H1 (cell line): ENCODE measurements around the gene SNX7. TPM values are rescaled to one million over a fixed set of nuclear protein-coding genes. Genes with fewer than 3 reads are reported as not detected.

ENCODE experiments used
- CTCF ChIA-PET: fragments of 300-600 bp; sonication (Branson Sonifier 250); formaldehyde crosslinking; loops from one replicate; lab custom pipeline; 2021; ENCODE audit not compliant: partially characterized antibody; lab: Charles Lee
- POLR2A ChIA-PET: fragments of 300-600 bp; sonication (Branson Sonifier 250); formaldehyde crosslinking; loops from one replicate; lab custom pipeline; 2021; ENCODE audit warnings: inconsistent platforms; ENCODE audit not compliant: partially characterized antibody; lab: Charles Lee
- DNase-seq, 2 experiments: peaks; one replicate each; pipeline versions ENCODE4 v3.0.0 to v3.0.0-alpha.2; 2010 to 2022; ENCODE audit warnings: low spot score in 2 of 2, low read depth in 1 of 2, mixed read lengths in 1 of 2
- FAIRE-seq: peaks from 2 replicates; lab custom pipeline; 2011; peaks lifted over from hg19 to GRCh38; lab: Jason Lieb, UNC
- H2AFZ ChIP-seq: 2 replicates; pipeline ENCODE4 v1.8.1; 2012; ENCODE audit warnings: low read length, inconsistent platforms
- H2AK5ac ChIP-seq: 2 replicates; pipeline ENCODE4 v1.6.1; 2013; ENCODE audit warnings: low read depth, low read length
- H2BK120ac ChIP-seq: replicated peaks from 2 replicates; pipeline ENCODE3; 2013; ENCODE audit warnings: low read depth, low read length, inconsistent platforms
- H2BK12ac ChIP-seq: 2 replicates; pipeline ENCODE4 v1.6.1; 2013; ENCODE audit warnings: low read depth, low read length
- H2BK15ac ChIP-seq: 2 replicates; pipeline ENCODE4 v1.6.1; 2013; ENCODE audit warnings: low read length
- H2BK20ac ChIP-seq: 2 replicates; pipeline ENCODE4 v1.6.1; 2013; ENCODE audit warnings: low read length
- H2BK5ac ChIP-seq: 2 replicates; pipeline ENCODE4 v1.6.1; 2013; ENCODE audit warnings: low read depth, low read length
- H3K14ac ChIP-seq: 2 replicates; pipeline ENCODE4 v1.6.1; 2013; ENCODE audit warnings: inconsistent platforms; ENCODE audit not compliant: insufficient read length
- H3K18ac ChIP-seq: 2 replicates; pipeline ENCODE4 v1.6.1; 2013; ENCODE audit warnings: low read length; ENCODE audit errors: extremely low read depth
- H3K23ac ChIP-seq: 2 replicates; pipeline ENCODE4 v1.6.1; 2013; ENCODE audit warnings: inconsistent platforms; ENCODE audit not compliant: insufficient read length
- H3K23me2 ChIP-seq: 2 replicates; pipeline ENCODE4 v1.6.1; 2013; ENCODE audit warnings: low read depth, low read length
- H3K27ac ChIP-seq: 2 replicates; pipeline ENCODE4 v1.6.1; 2011; ENCODE audit warnings: low read depth, low read length, inconsistent platforms
- H3K27me3 ChIP-seq, 4 experiments: replicated peaks in 1 of 4; 1 replicate in 1 of 4; 2 replicates in 3 of 4; pipeline versions ENCODE4 v1.6.1 to v1.8.1; 2011 to 2013; ENCODE audit warnings: low read length in 3 of 4, mild to moderate bottlenecking in 3 of 4, inconsistent platforms in 2 of 4, mixed read lengths in 2 of 4, moderate library complexity in 1 of 4; ENCODE audit not compliant: control insufficient read depth in 3 of 4, insufficient read depth in 3 of 4; ENCODE audit errors: extremely low read depth in 1 of 4
- H3K36me3 ChIP-seq, 4 experiments: 2 replicates each; pipeline versions ENCODE4 v1.6.1 to v1.8.1; 2011 to 2013; ENCODE audit warnings: mild to moderate bottlenecking in 4 of 4, low read length in 3 of 4, moderate library complexity in 2 of 4, control low read depth in 1 of 4, inconsistent platforms in 1 of 4; ENCODE audit not compliant: insufficient read depth in 4 of 4, control insufficient read depth in 2 of 4
- H3K4ac ChIP-seq: replicated peaks from 2 replicates; pipeline ENCODE3; 2013; ENCODE audit warnings: low read length, low read depth, mixed read lengths, inconsistent platforms; ENCODE audit not compliant: insufficient read length
- H3K4me1 ChIP-seq, 4 experiments: replicated peaks in 1 of 4; 1 replicate in 1 of 4; 2 replicates in 3 of 4; pipeline versions ENCODE4 v1.6.1 to v1.8.1; 2011 to 2013; ENCODE audit warnings: low read length in 3 of 4, inconsistent platforms in 2 of 4, mixed read lengths in 1 of 4; ENCODE audit not compliant: insufficient read depth in 4 of 4, control insufficient read depth in 3 of 4
- H3K4me2 ChIP-seq, 2 experiments: 2 replicates each; pipeline versions ENCODE4 v1.6.1 to v1.8.1; 2011 to 2013; ENCODE audit warnings: low read depth in 2 of 2, low read length in 2 of 2, control low read depth in 1 of 2, inconsistent platforms in 1 of 2, mild to moderate bottlenecking in 1 of 2; ENCODE audit not compliant: insufficient read depth in 1 of 2
- H3K4me3 ChIP-seq, 4 experiments: fragments of 200-600, 300-600 bp in 1 of 4; sonication (generic), shearing (Covaris generic), sonication (Bioruptor Twin) in 1 of 4; 2 replicates each; pipeline versions ENCODE4 v1.5.1 to v1.8.1; 2011 to 2016; ENCODE audit warnings: low read length in 4 of 4, low read depth in 3 of 4, control low read depth in 2 of 4, inconsistent platforms in 2 of 4, mild to moderate bottlenecking in 2 of 4, mixed read lengths in 1 of 4, moderate library complexity in 1 of 4; ENCODE audit not compliant: insufficient read depth in 2 of 4; ENCODE audit errors: extremely low read depth in 1 of 4
- H3K56ac ChIP-seq: replicated peaks from 2 replicates; pipeline ENCODE3; 2013; ENCODE audit warnings: low read depth, mild to moderate bottlenecking, mixed read lengths, low read length, inconsistent platforms; ENCODE audit not compliant: insufficient read length
- H3K79me1 ChIP-seq: 2 replicates; pipeline ENCODE4 v1.6.1; 2013; ENCODE audit warnings: low read depth, low read length, control low read depth
- H3K79me2 ChIP-seq, 2 experiments: 2 replicates each; pipeline versions ENCODE4 v1.6.1 to v1.8.1; 2012 to 2013; ENCODE audit warnings: low read length in 2 of 2, mild to moderate bottlenecking in 2 of 2, inconsistent platforms in 1 of 2; ENCODE audit not compliant: insufficient read depth in 2 of 2, control insufficient read depth in 1 of 2
- H3K9ac ChIP-seq, 4 experiments: replicated peaks in 1 of 4; 1 replicate in 1 of 4; 2 replicates in 3 of 4; pipeline versions ENCODE4 v1.6.1 to v1.8.1; 2011 to 2013; ENCODE audit warnings: low read depth in 3 of 4, low read length in 3 of 4, control low read depth in 2 of 4, mild to moderate bottlenecking in 2 of 4, moderate library complexity in 2 of 4, inconsistent platforms in 1 of 4; ENCODE audit errors: extremely low read depth in 1 of 4
- H3K9me3 ChIP-seq, 2 experiments: 2 replicates each; pipeline versions ENCODE4 v1.6.1 to v1.8.1; 2012 to 2013; ENCODE audit warnings: mild to moderate bottlenecking in 2 of 2, moderate library complexity in 2 of 2, control low read depth in 1 of 2, inconsistent platforms in 1 of 2, low read depth in 1 of 2, low read length in 1 of 2, mixed read lengths in 1 of 2; ENCODE audit not compliant: insufficient read depth in 2 of 2
- H4K20me1 ChIP-seq, 2 experiments: replicated peaks in 1 of 2; 2 replicates each; pipeline versions ENCODE3 to v1.8.1; 2011 to 2013; ENCODE audit warnings: inconsistent platforms in 2 of 2, low read length in 2 of 2, mild to moderate bottlenecking in 1 of 2; ENCODE audit not compliant: insufficient read depth in 2 of 2, control insufficient read depth in 1 of 2
- H4K5ac ChIP-seq: 2 replicates; pipeline ENCODE4 v1.6.1; 2013; ENCODE audit warnings: low read length, low read depth, mixed read lengths, inconsistent platforms; ENCODE audit not compliant: insufficient read length
- H4K8ac ChIP-seq: 2 replicates; pipeline ENCODE4 v1.8.0; 2013; ENCODE audit warnings: mild to moderate bottlenecking, moderate library complexity, low read length, inconsistent platforms; ENCODE audit not compliant: insufficient read depth; ENCODE audit errors: extremely low read depth
- H4K91ac ChIP-seq: replicated peaks from 2 replicates; pipeline ENCODE3; 2013; ENCODE audit warnings: low read length, mixed read lengths, inconsistent platforms; ENCODE audit not compliant: insufficient read length
- ATF2 ChIP-seq: IDR thresholded peaks from 2 replicates; pipeline ENCODE4 v1.6.1; 2012; ENCODE audit warnings: low read length, inconsistent platforms
- FOSL1 ChIP-seq: IDR thresholded peaks from 2 replicates; pipeline ENCODE4 v1.6.1; 2011; ENCODE audit warnings: mild to moderate bottlenecking, low read depth, low read length, moderate library complexity; ENCODE audit not compliant: insufficient read depth
- HDAC6 ChIP-seq: IDR thresholded peaks from one replicate; pipeline ENCODE4 v1.7.1; 2012; ENCODE audit warnings: low read depth, mild to moderate bottlenecking, inconsistent platforms, low read length, moderate library complexity
- POLR2A ChIP-seq, 2 experiments: IDR thresholded peaks; 1 replicate in 1 of 2; 2 replicates in 1 of 2; pipeline ENCODE4 v1.6.1; 2011; ENCODE audit warnings: low read depth in 2 of 2, low read length in 2 of 2, mild to moderate bottlenecking in 2 of 2; ENCODE audit errors: control extremely low read depth in 1 of 2
- POU5F1 ChIP-seq: IDR thresholded peaks from 2 replicates; pipeline ENCODE4 v1.6.1; 2011; ENCODE audit warnings: low read depth, mild to moderate bottlenecking, low read length, moderate library complexity
- RAD21 ChIP-seq, 2 experiments: IDR thresholded peaks in 1 of 2; conservative IDR thresholded peaks in 1 of 2; 2 replicates each; pipeline ENCODE4 v1.6.1; 2011; ENCODE audit warnings: low read depth in 2 of 2, low read length in 2 of 2, improper control_type of control experiment in 1 of 2, inconsistent platforms in 1 of 2, mild to moderate bottlenecking in 1 of 2, moderate library complexity in 1 of 2
- SIRT6 ChIP-seq: IDR thresholded peaks from one replicate; pipeline ENCODE4 v1.7.1; 2012; ENCODE audit warnings: low read length, inconsistent platforms
- SIX5 ChIP-seq: IDR thresholded peaks from 2 replicates; pipeline ENCODE4 v1.6.1; 2011; ENCODE audit warnings: mild to moderate bottlenecking, low read depth, low read length
- SRF ChIP-seq: IDR thresholded peaks from 2 replicates; pipeline ENCODE4 v1.6.1; 2011; ENCODE audit warnings: mild to moderate bottlenecking, low read depth, low read length, moderate library complexity
- YY1 ChIP-seq: IDR thresholded peaks from 2 replicates; pipeline ENCODE4 v1.6.1; 2011; ENCODE audit warnings: low read depth, mild to moderate bottlenecking, low read length
- ZNF274 ChIP-seq: IDR thresholded peaks from 2 replicates; pipeline ENCODE4 v1.7.0; 2012; ENCODE audit warnings: low read length, borderline replicate concordance; ENCODE audit errors: extremely low read depth
- WGBS, 2 experiments: shearing (Covaris generic) in 1 of 2; methylation state at CpG; one replicate each; pipeline versions ENCODE4 v1.1.6 to v1.1.7; 2013 to 2015; ENCODE audit warnings: low lambda C conversion rate in 2 of 2, mixed read lengths in 2 of 2, inconsistent platforms in 1 of 2, low coverage in 1 of 2, missing lambda C conversion rate in 1 of 2; ENCODE audit not compliant: insufficient replicate concordance in 2 of 2, insufficient coverage in 1 of 2, insufficient read length in 1 of 2; ENCODE audit errors: extremely low coverage in 1 of 2, missing lambda C conversion rate in 1 of 2; 5-methylcytosine and 5-hydroxymethylcytosine counted together
- polyA plus RNA-seq, 7 experiments: library from polyadenylated mRNA; depleted of rRNA in 3 of 7; stranded (reverse) in 5 of 7; unstranded in 2 of 7; fragments of >200 nt in 5 of 7; fragments of 200-250 nt in 2 of 7; gene quantifications; 1 replicate in 5 of 7; 2 replicates in 1 of 7; 4 replicates in 1 of 7; pipeline versions ENCODE4 v1.2.1 to v1.2.3, GENCODE V29; 2011 to 2013; ENCODE audit warnings: missing spikeins in 2 of 7, mixed read lengths in 2 of 7
- total RNA-seq: library from RNA; stranded (reverse); fragmentation: NEBNext Ultra II Directional; extraction: Animal tissue kit (Norgen Biotek cat#: 25700); gene quantifications from 2 replicates; pipeline ENCODE4 v1.2.1, GENCODE V29; 2021

SNX7 gene
- total and polyA plus RNA-seq, 2 of the 8 experiments (the other 6 are each of a cell fraction or from before 2014, with no cell fraction given) = 9.2 to 23.8 TPM

GRCh38 chr1:98677288-98677687 is 15.8 kb downstream of the SNX7 start:
- Histone ChIP-seq H3K9me3 (no peaks in the 10 kb centered on the region; a peak in 2 of 4 replicates), H3K4me3 (no peak overlapping the region), H3K4ac (no peak overlapping the region), H3K27ac (no peak overlapping the region), H3K4me2 (no peak overlapping the region), H3K14ac (no peak overlapping the region), H3K18ac (no peak overlapping the region), H3K23ac (no peak overlapping the region), H2BK5ac (no peak overlapping the region), H3K27me3 (no peaks in the 10 kb centered on the region), H2BK12ac (no peak overlapping the region), H2BK20ac (no peak overlapping the region), H2AFZ (no peak overlapping the region), H4K91ac (no peak overlapping the region), H3K79me2 (no peaks in the 10 kb centered on the region), H3K56ac (no peak overlapping the region), H4K20me1 (no peaks in the 10 kb centered on the region), H2BK120ac (no peak overlapping the region), H2AK5ac (no peak overlapping the region), H3K36me3 (no peaks in the 10 kb centered on the region), H3K4me1 (peaks cover 0 to 3% (median 0%) of the 10 kb centered on the region in 4 experiments; a peak in 2 of 7 replicates), H4K8ac (no peak overlapping the region), H4K5ac (no peak overlapping the region), H2BK15ac (no peak overlapping the region), H3K79me1 (no peaks in the 10 kb centered on the region), H3K23me2 (no peaks in the 10 kb centered on the region), H3K9ac (no peak overlapping the region)
- ChIA-PET CTCF (no interaction called here), POLR2A (no interaction called here)
- WGBS, 2 experiments = 96% methylated on average over 4 of the region's 4 CpGs; no CpG with 5 or more reads in 1 of the 2 experiments
- no peak for FAIRE-seq
- no peak for DNase-seq
- TF ChIP-seq SIRT6 (no peak), SRF (no peak), SIX5 (no peak), ZNF274 (no peak), POU5F1 (no peak), HDAC6 (no peak), FOSL1 (no peak), YY1 (no peak), RAD21 (IDR thresholded peaks at IDR 0.05 in 1 of 2, conservative IDR thresholded peaks at IDR 0.05 in 1 of 2; ENCODE audit: low read depth in 2 of 2, low read length in 2 of 2) (no peak), POLR2A (IDR thresholded peaks at IDR 0.05; ENCODE audit: control extremely low read depth in 1 of 2, low read depth in 2 of 2, low read length in 2 of 2) (no peak), ATF2 (no peak)
